Kidney epithelial cell (primary cell): ENCODE measurements around the gene DENND1A. TPM values are rescaled to one million over a fixed set of nuclear protein-coding genes. Genes with fewer than 3 reads are reported as not detected.

Experiments used
- DNase-seq: peaks from one replicate; pipeline ENCODE4 v3.0.0-alpha.2; 2010; ENCODE audit warnings: low read depth
- H3K27me3 ChIP-seq: 2 replicates; pipeline ENCODE4 v1.6.0; 2011; ENCODE audit warnings: low read length; ENCODE audit not compliant: control insufficient read depth, insufficient read depth
- H3K36me3 ChIP-seq: 2 replicates; pipeline ENCODE4 v1.5.1; 2011; ENCODE audit warnings: low read length; ENCODE audit not compliant: control insufficient read depth, insufficient read depth
- H3K4me3 ChIP-seq: 2 replicates; pipeline ENCODE4 v1.5.1; 2011; ENCODE audit warnings: low read depth, mild to moderate bottlenecking, control low read depth, low read length
- total RNA-seq: library from RNA; depleted of rRNA; stranded (reverse); fragments of >200 nt; gene quantifications from 2 replicates; pipeline ENCODE4 v1.2.3, GENCODE V29; 2015
- TF ChIP-seq, protein P1 (sequence below): IDR thresholded peaks from 2 replicates; pipeline ENCODE4 v1.5.1; 2011; ENCODE audit warnings: mild to moderate bottlenecking, moderate library complexity, low read length, control low read depth, inconsistent platforms; ENCODE audit not compliant: insufficient read depth, poor library complexity, severe bottlenecking

The DENND1A gene
- total RNA-seq, 1 donor from 2014 or later: 14.5 TPM

DNA sequence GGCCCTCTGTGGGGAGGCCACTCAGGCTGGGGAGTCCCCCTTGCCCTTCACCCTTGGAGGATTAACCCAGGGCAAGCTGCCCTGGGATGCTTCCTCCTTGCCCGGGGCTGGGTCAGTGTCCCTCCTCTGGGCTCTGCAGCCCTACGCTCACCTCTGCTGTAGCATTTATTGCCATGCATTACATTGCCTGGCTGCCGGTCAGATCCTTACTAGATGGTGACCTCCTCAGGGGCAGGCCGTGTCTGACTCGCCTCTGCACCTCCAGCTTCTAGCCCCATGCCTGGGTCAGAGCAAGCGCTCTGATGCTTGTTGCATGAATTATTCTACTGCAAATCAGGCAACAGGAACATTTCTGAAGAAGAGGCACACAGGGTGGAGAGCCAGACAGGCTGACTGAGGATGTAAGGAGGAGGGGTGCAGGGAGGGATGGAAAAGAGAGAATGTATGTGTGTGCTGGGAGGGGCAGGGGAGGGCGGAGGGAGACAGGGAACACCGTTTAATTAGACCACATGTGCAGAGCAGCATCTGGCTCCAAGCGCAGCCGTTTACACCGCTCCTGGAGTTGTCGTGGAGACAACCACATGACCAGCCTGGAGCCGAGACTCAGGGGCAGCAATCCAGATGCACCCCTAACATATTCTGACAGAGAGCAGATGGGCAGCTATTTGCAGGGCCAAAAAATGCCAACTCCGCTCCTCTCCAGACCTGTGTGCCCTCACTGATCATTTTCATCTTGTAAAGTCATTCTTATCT is 456.9 kb downstream of the DENND1A start:
- TF ChIP-seq, protein P1, sequence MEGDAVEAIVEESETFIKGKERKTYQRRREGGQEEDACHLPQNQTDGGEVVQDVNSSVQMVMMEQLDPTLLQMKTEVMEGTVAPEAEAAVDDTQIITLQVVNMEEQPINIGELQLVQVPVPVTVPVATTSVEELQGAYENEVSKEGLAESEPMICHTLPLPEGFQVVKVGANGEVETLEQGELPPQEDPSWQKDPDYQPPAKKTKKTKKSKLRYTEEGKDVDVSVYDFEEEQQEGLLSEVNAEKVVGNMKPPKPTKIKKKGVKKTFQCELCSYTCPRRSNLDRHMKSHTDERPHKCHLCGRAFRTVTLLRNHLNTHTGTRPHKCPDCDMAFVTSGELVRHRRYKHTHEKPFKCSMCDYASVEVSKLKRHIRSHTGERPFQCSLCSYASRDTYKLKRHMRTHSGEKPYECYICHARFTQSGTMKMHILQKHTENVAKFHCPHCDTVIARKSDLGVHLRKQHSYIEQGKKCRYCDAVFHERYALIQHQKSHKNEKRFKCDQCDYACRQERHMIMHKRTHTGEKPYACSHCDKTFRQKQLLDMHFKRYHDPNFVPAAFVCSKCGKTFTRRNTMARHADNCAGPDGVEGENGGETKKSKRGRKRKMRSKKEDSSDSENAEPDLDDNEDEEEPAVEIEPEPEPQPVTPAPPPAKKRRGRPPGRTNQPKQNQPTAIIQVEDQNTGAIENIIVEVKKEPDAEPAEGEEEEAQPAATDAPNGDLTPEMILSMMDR: no peak
- no peak for DNase-seq
- Histone ChIP-seq H3K36me3 (no peaks in the 10 kb centered on the region), H3K27me3 (no peaks in the 10 kb centered on the region), H3K4me3 (no peak overlapping the region)

DNA sequence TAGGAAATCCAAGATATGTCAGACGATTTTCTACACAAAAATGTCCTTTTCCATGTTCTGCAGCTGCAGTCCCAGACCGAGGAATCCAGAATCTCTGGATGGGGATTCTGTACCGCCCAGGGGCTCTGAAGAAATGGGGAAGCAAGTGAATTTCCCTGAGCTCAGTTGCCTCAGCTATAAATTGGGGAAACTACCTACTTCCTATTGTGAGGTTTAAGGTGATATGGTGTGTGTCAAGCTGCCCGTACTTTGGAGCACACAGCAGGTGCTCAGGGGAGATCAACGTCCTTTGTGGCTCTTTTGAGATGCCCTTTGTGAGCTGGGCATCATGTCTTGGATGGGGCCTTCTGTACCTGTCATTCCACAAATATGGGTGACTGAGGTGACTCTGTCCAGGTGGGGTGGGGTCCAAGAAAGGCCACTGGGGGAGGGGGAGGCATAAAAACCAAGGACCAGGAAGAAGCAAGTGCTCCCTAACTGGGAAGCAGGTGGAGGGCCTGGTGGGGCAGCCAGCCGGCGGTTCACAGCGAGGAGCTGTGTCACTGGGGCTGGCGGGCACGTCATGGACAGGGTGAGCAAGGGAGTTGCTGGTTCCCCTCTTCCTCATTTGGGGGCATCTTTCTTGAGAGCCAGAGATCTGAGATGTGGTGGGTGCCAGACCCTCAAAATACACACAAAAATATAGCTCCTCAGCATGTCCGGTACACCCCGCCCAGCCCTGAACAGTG is 457.9 kb downstream of the DENND1A start:
- Histone ChIP-seq H3K36me3 (no peaks in the 10 kb centered on the region), H3K4me3 (no peak overlapping the region), H3K27me3 (no peaks in the 10 kb centered on the region)
- DNase-seq: no peak
- TF ChIP-seq, protein P1: no peak

DNA sequence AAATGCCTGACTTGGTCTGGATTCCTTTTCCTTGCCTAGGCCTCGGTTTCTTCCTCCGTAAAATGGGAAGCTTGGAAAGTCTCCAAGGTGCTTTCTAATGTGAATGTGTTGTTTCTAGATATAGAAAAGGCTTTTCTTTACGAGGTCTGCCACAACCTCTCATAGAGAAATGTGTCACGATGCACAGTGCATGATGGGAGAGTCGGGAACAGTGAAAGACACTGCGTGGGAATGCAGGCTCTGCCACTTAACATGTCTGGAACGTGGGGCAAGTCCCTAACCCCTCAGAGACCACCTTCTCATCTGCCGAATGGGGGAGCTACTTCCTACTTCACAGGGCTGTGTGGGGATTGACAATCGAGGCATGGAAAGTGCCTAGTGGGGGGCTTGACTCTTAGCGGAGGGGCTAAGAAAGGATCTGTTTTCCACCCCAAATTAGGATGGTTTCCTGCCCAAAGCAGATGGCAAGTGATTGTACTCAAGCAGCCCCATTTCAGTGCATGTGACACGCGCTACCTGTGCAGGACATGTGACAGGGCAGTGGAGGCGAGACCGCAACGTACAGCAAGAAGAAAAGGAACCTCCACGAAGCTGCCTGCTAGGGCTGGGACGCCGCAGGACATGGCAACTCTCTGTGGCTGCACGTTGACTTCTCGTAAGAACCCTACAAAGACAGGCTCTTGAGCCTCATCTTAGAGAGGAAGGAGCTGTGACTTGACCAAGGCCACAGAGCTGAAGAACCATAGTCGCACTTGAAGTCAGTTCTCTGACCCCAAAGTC is 458.7 kb downstream of the DENND1A start:
- no peaks in the 10 kb centered on the region for H3K36me3 ChIP-seq
- no peak overlapping the region for H3K4me3 ChIP-seq
- H3K27me3 ChIP-seq: no peaks in the 10 kb centered on the region
- no peak for DNase-seq
- TF ChIP-seq, protein P1: no peak

DNA sequence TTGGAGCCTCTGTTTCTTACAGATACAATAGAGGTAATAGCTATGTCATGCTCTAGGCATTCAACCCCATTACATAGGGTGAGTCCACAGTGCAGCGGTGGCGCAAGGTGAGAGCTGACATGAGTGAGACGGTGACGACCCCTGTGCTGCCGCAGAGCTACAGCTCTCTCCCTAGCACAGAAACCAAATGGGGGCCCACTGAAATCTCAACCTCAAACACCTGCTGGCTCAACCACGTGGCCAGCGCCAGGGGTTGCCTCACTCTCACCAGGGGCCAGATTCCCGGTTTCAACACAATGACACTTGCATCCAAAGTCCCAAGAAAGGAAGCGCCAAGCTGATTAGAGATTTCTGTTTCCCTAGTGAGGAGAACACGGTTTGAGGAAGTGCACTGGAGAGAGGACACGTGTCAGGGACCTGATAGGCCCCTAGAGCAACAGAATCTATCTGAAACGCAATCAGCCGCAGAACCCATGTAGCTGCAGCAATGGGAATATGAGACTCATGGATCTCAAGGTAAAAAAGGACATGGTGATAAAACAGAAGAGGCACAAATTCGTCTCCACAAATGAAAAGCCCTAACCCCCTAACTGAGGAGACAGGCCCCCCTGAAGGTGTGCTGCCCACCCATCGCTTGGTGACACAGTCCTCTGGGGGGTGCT is 459.7 kb downstream of the DENND1A start:
- Histone ChIP-seq H3K4me3 (no peak overlapping the region), H3K27me3 (no peaks in the 10 kb centered on the region), H3K36me3 (no peaks in the 10 kb centered on the region)
- TF ChIP-seq, protein P1: no peak
- no peak for DNase-seq

DNA sequence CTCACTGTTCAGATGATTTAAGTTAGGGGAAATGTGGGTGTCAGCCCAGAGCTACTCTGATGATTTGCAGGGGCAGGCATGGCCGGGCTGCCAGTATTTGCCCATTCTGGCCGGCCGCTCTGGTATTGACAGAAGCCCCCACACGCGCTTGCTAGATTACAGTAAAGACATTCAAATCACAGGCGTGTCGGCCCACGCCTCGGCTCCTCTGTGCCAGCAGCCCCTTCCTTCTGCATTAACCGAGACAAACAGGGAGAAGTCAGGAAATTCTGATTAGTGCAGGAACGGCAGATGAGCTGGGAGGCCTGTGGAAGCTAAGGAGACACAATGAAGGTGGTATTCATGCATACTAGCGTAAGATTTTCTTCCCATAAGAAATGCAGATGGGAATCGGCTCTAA is 460.6 kb downstream of the DENND1A start:
- no peaks in the 10 kb centered on the region for H3K36me3 ChIP-seq
- TF ChIP-seq, protein P1: no peak
- no peak overlapping the region for H3K4me3 ChIP-seq
- DNase-seq: no peak
- H3K27me3 ChIP-seq: no peaks in the 10 kb centered on the region
